T-helper 1 cell treated with Interleukin-12 subunit alpha and Interleukin-12 subunit beta and Interleukin-4 antibody, amounts not matched to agents 30 μg/mL and 1 μg/mL, for 36 hours (primary cell): Measurements from ENCODE around the gene PTCHD4.
"Not testable (repeated sequence)": the region's sequence is repeated elsewhere in the genome, so short reads cannot be mapped to it uniquely, and the experiment has no call there.

Experiments
- H3K27ac Mint-ChIP-seq: one replicate; pipeline ENCODE4 v1.8.0; 2021; ENCODE audit warnings: mild to moderate bottlenecking, mixed read lengths
- H3K27me3 Mint-ChIP-seq: one replicate; pipeline ENCODE4 v1.8.0; 2021; ENCODE audit warnings: low read depth, mixed read lengths
- H3K36me3 Mint-ChIP-seq: one replicate; pipeline ENCODE4 v1.8.0; 2021; ENCODE audit warnings: low read depth, mixed read lengths
- H3K4me1 Mint-ChIP-seq: one replicate; pipeline ENCODE4 v1.8.0; 2021; ENCODE audit warnings: low read depth, mixed read lengths
- H3K4me3 Mint-ChIP-seq: one replicate; pipeline ENCODE4 v1.8.0; 2021; ENCODE audit warnings: mild to moderate bottlenecking, moderate library complexity, mixed read lengths
- H3K9me3 Mint-ChIP-seq: one replicate; pipeline ENCODE4 v1.8.0; 2021; ENCODE audit warnings: mixed read lengths

PTCHD4 gene

DNA sequence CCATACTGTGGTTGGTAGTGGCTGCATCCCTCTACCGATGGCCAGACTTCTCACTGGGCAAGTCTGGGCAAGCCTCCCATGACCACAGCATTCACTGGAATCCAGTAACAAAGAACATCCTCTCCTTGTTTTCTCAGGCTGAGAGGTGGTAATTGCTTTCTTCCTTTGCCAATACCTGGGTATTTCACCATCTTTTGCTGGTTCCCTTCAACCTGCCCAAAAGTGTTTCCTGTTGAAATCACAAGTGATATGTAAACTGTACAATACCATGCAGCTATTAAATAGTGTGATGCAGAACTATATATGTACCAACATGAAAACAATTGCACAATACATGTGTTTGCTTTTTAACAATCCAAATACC lies at the start of gene PTCHD4:
TSS of gene PTCHD4 (minus strand) at position 55 of the 364 bp plus-strand sequence. CDS start 42,240 bp downstream, outside the sequence.
- H3K36me3 Mint-ChIP-seq = no peaks in the 10 kb centered on the region
- H3K27ac Mint-ChIP-seq = no peak within 1 kb of the TSS
- no peaks in the 10 kb centered on the region for H3K27me3 Mint-ChIP-seq
- no peaks in the 10 kb centered on the region for H3K9me3 Mint-ChIP-seq
- no peaks in the 10 kb centered on the region for H3K4me1 Mint-ChIP-seq
- H3K4me3 Mint-ChIP-seq = no peak within 1 kb of the TSS

DNA sequence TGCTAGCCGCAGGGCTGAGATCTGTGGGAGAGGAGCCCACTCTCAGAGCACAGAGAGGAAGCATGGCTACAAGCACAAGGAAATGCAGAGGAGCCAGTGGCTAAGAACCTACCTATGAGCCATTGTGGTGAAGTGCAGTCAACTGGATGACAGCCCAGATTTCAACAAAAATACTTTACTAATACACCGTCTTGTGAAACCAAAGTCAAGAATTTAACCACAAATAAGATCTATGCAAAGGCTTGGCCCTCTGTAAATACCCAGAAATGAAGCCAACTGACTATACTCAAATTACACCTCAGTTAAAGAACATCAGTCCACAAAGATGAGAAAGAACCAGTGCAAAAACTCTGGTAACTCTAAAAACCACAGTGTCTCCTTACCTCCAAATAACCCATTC lies 40.1 kb upstream of the PTCHD4 start:
- Mint-ChIP-seq H3K27me3 (no peaks in the 10 kb centered on the region), H3K4me3 (no peak overlapping the region), H3K27ac (no peak overlapping the region), H3K4me1 (no peaks in the 10 kb centered on the region), H3K36me3 (no peaks in the 10 kb centered on the region), H3K9me3 (peaks cover 26% of the 10 kb centered on the region)

DNA sequence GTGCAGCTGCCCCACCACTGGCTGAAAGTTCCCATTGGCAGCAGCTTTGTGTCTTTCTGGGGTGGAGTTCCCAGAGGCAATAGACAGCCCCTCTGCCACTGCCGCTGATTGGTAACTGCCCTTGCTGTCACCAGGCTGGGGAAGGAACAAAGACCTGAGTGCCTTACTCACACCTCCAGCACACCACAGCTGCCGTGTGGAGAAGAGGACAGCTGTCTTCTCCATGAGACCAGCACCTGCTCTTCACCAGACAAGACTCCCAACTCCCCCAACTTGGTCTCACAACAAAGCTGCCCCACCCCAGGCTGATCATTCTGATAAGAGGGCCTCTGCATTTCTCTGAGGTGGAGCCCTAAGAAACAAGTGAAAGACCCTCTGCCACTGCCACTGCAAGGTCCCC lies 39.7 kb upstream of the PTCHD4 start:
- Mint-ChIP-seq H3K36me3 (no peaks in the 10 kb centered on the region), H3K9me3 (peaks cover 26% of the 10 kb centered on the region), H3K4me3 (no peak overlapping the region), H3K27me3 (no peaks in the 10 kb centered on the region), H3K27ac (no peak overlapping the region), H3K4me1 (no peaks in the 10 kb centered on the region)

GRCh38 chr6:48147051-48147450 lies 36.1 kb upstream of the PTCHD4 start:
- Mint-ChIP-seq H3K9me3 (peaks cover 9% of the 10 kb centered on the region), H3K4me3 (no peak overlapping the region), H3K36me3 (no peaks in the 10 kb centered on the region), H3K27me3 (no peaks in the 10 kb centered on the region), H3K27ac (no peak overlapping the region), H3K4me1 (no peaks in the 10 kb centered on the region)

GRCh38 chr6:48144021-48144420 lies 33.0 kb upstream of the PTCHD4 start:
- no peaks in the 10 kb centered on the region for H3K36me3 Mint-ChIP-seq
- H3K9me3 Mint-ChIP-seq = no peaks in the 10 kb centered on the region
- no peaks in the 10 kb centered on the region for H3K27me3 Mint-ChIP-seq
- no peak overlapping the region for H3K27ac Mint-ChIP-seq
- no peaks in the 10 kb centered on the region for H3K4me1 Mint-ChIP-seq
- no peak overlapping the region for H3K4me3 Mint-ChIP-seq

- H3K9me3 Mint-ChIP-seq = no peaks in the 10 kb centered on the region
- no peaks in the 10 kb centered on the region for H3K36me3 Mint-ChIP-seq
- no peaks in the 10 kb centered on the region for H3K27me3 Mint-ChIP-seq
- no peak overlapping the region for H3K4me3 Mint-ChIP-seq
- H3K27ac Mint-ChIP-seq = no peak overlapping the region
- H3K4me1 Mint-ChIP-seq = no peaks in the 10 kb centered on the region
These were observed 31.0 kb upstream of the PTCHD4 start for GRCh38 chr6:48141975-48142374.

GRCh38 chr6:48139818-48140614 lies 29.0 kb upstream of the PTCHD4 start:
- Mint-ChIP-seq H3K4me1 (no peaks in the 10 kb centered on the region), H3K4me3 (no peak overlapping the region), H3K9me3 (no peaks in the 10 kb centered on the region), H3K27ac (no peak overlapping the region), H3K36me3 (no peaks in the 10 kb centered on the region), H3K27me3 (no peaks in the 10 kb centered on the region)

DNA sequence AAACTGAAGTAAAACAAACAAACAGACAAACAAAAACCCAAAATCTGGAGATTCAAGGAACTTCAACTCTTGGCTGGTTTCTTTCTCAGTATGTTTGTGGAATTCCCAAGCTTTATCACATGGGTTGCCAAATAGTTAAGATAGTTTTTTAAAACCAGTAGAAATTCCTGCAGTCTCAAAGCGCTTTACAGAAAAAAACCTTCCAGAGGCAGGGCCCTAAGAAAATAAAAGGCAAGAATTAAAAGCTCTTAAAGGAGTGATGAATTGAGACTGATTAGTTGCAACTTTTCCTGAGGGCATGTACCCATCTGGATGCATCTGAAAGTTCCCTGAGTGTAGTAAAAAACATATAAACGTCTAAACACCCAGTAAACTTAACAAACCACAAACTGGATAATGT lies 25.9 kb upstream of the PTCHD4 start:
- Mint-ChIP-seq H3K9me3 (no peaks in the 10 kb centered on the region), H3K27me3 (no peaks in the 10 kb centered on the region), H3K36me3 (no peaks in the 10 kb centered on the region), H3K27ac (no peak overlapping the region), H3K4me3 (no peak overlapping the region), H3K4me1 (no peaks in the 10 kb centered on the region)

- Mint-ChIP-seq H3K27me3 (no peaks in the 10 kb centered on the region), H3K4me1 (no peaks in the 10 kb centered on the region), H3K4me3 (no peak overlapping the region), H3K27ac (no peak overlapping the region), H3K9me3 (no peaks in the 10 kb centered on the region), H3K36me3 (no peaks in the 10 kb centered on the region)
These were observed 24.5 kb upstream of the PTCHD4 start for GRCh38 chr6:48135323-48136084.

DNA sequence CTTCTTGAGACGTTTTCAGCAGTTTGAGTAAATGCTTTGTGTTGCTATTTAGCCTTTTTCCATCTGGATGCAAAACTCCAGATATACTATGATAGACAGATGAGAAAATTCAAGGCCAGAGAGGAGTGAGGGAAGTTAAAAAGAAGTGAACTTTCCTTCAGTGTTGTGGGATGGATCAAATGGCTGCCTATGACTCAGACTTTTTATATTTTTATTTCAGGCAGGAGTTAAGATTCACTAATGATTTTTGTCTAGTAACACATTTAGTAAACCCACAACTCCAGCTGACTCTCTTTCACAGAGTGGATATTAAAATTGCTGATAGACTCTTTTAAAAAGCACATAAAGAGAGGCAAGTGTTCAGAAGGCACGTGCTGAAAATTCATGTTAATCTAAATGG lies 23.2 kb upstream of the PTCHD4 start:
- Mint-ChIP-seq H3K4me3 (no peak overlapping the region), H3K36me3 (no peaks in the 10 kb centered on the region), H3K27me3 (no peaks in the 10 kb centered on the region), H3K27ac (no peak overlapping the region), H3K4me1 (no peaks in the 10 kb centered on the region), H3K9me3 (no peaks in the 10 kb centered on the region)

DNA sequence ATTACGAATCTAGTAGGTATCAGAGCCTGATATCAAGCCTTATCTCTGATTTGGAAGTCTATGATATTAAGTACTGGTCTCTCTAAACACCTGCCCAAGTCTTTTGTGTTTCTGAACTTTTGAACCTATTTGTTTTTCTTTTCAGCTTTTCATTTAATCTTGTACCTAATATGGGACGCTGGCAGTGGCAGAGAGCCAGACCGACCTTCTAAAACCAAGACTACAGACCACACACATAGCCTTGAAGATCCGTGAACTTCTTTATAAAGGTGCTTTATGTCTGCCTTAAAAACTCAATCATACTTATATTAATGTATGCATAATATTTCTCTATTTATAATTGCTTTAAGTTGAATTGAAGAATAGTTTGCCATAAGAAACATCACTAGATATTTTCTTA lies 12.6 kb upstream of the PTCHD4 start:
- H3K27ac Mint-ChIP-seq = no peak overlapping the region
- no peak overlapping the region for H3K4me3 Mint-ChIP-seq
- no peaks in the 10 kb centered on the region for H3K4me1 Mint-ChIP-seq
- no peaks in the 10 kb centered on the region for H3K27me3 Mint-ChIP-seq
- H3K9me3 Mint-ChIP-seq = no peaks in the 10 kb centered on the region
- no peaks in the 10 kb centered on the region for H3K36me3 Mint-ChIP-seq

- H3K36me3 Mint-ChIP-seq, H3K4me3 Mint-ChIP-seq, H3K27me3 Mint-ChIP-seq, H3K27ac Mint-ChIP-seq, H3K9me3 Mint-ChIP-seq, H3K4me1 Mint-ChIP-seq: not testable (repeated sequence)
These were observed 11.2 kb upstream of the PTCHD4 start for GRCh38 chr6:48121983-48122749.

- no peak overlapping the region for H3K4me3 Mint-ChIP-seq
- no peaks in the 10 kb centered on the region for H3K27me3 Mint-ChIP-seq
These were observed 6.0 kb upstream of the PTCHD4 start for GRCh38 chr6:48116699-48117645.

GRCh38 chr6:48113130-48113529 lies 2.1 kb upstream of the PTCHD4 start:
- Mint-ChIP-seq H3K36me3 (no peaks in the 10 kb centered on the region), H3K4me3 (no peak overlapping the region), H3K4me1 (no peaks in the 10 kb centered on the region), H3K27me3 (no peaks in the 10 kb centered on the region), H3K9me3 (no peaks in the 10 kb centered on the region), H3K27ac (no peak overlapping the region)

More at GRCh38 chr6:48116699-48117645, 6.0 kb upstream of the PTCHD4 start:
- H3K9me3 Mint-ChIP-seq = no peaks in the 10 kb centered on the region
- no peaks in the 10 kb centered on the region for H3K4me1 Mint-ChIP-seq
- no peak overlapping the region for H3K27ac Mint-ChIP-seq
- no peaks in the 10 kb centered on the region for H3K36me3 Mint-ChIP-seq
